RWPE2 (cell line): ENCODE measurements around the gene POU4F3.

Source experiments
- ATAC-seq: fragments of 200-7000 bp; cut with Tn5 transposase; 3 replicates; pipeline ENCODE4 v1.9.1; 2021; ENCODE audit warnings: low read depth
- DNase-seq: peaks from one replicate; pipeline ENCODE4 v3.0.0-alpha.2; 2020; ENCODE audit warnings: low spot score
- H3K27ac ChIP-seq: fragments of 450-650 bp; 2 replicates; pipeline ENCODE4 v1.5.1; 2017; ENCODE audit warnings: mild to moderate bottlenecking; ENCODE audit not compliant: poor library complexity, severe bottlenecking
- H3K27me3 ChIP-seq: fragments of 250-450 bp; sonication (Bioruptor Pico); 2 replicates; pipeline ENCODE4 v1.5.1; 2021; ENCODE audit warnings: mild to moderate bottlenecking, moderate library complexity; ENCODE audit not compliant: insufficient read depth, poor library complexity, severe bottlenecking
- H3K36me3 ChIP-seq: fragments of 250-450 bp; sonication (Bioruptor Pico); 2 replicates; pipeline ENCODE4 v1.5.1; 2020; ENCODE audit warnings: low read depth, mild to moderate bottlenecking, moderate library complexity
- H3K4me1 ChIP-seq: fragments of 250-450 bp; sonication (Bioruptor Pico); 2 replicates; pipeline ENCODE4 v1.5.1; 2021; ENCODE audit warnings: mild to moderate bottlenecking, moderate library complexity; ENCODE audit not compliant: insufficient read depth, poor library complexity, severe bottlenecking
- H3K4me3 ChIP-seq: fragments of 250-450 bp; sonication (Bioruptor Pico); 2 replicates; pipeline ENCODE4 v1.5.1; 2021; ENCODE audit warnings: mild to moderate bottlenecking, moderate library complexity; ENCODE audit not compliant: severe bottlenecking
- H3K9me3 ChIP-seq: fragments of 250-450 bp; sonication (Bioruptor Pico); 2 replicates; pipeline ENCODE4 v1.5.1; 2021; ENCODE audit warnings: mild to moderate bottlenecking, moderate library complexity; ENCODE audit not compliant: severe bottlenecking
- TF ChIP-seq, protein P1 (sequence below): fragments of 450-650 bp; IDR thresholded peaks from one replicate; pipeline ENCODE4 v1.5.1; 2017; ENCODE audit warnings: mild to moderate bottlenecking, moderate library complexity; ENCODE audit not compliant: poor library complexity, severe bottlenecking

Gene POU4F3

DNA sequence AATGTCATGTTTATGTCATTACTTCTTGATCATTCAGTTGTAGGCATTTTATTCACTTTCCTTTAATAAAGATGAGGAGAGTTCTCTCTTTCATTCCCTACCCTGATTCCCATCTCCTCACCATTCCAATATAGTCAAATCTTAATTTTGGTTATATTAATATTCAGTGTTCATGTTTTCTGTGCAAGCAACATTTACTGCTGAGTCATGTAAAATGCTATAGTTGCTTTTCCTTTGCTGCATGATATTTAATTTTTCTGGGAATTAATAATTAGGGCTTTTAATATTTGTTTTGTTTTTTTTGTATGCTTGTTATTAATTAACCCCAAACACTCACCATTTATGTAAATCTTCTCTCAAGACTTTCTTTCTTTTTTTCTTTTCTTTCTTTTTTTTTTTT, 18.5 kb downstream of the POU4F3 start:
- Histone ChIP-seq H3K9me3 (no peaks in the 10 kb centered on the region), H3K27ac (no peak overlapping the region), H3K4me3 (no peak overlapping the region), H3K36me3 (no peaks in the 10 kb centered on the region), H3K27me3 (peaks cover under 1% of the 10 kb centered on the region), H3K4me1 (no peaks in the 10 kb centered on the region)
- ATAC-seq (no peak), DNase-seq (no peak)
- TF ChIP-seq, protein P1, sequence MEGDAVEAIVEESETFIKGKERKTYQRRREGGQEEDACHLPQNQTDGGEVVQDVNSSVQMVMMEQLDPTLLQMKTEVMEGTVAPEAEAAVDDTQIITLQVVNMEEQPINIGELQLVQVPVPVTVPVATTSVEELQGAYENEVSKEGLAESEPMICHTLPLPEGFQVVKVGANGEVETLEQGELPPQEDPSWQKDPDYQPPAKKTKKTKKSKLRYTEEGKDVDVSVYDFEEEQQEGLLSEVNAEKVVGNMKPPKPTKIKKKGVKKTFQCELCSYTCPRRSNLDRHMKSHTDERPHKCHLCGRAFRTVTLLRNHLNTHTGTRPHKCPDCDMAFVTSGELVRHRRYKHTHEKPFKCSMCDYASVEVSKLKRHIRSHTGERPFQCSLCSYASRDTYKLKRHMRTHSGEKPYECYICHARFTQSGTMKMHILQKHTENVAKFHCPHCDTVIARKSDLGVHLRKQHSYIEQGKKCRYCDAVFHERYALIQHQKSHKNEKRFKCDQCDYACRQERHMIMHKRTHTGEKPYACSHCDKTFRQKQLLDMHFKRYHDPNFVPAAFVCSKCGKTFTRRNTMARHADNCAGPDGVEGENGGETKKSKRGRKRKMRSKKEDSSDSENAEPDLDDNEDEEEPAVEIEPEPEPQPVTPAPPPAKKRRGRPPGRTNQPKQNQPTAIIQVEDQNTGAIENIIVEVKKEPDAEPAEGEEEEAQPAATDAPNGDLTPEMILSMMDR = no peak

DNA sequence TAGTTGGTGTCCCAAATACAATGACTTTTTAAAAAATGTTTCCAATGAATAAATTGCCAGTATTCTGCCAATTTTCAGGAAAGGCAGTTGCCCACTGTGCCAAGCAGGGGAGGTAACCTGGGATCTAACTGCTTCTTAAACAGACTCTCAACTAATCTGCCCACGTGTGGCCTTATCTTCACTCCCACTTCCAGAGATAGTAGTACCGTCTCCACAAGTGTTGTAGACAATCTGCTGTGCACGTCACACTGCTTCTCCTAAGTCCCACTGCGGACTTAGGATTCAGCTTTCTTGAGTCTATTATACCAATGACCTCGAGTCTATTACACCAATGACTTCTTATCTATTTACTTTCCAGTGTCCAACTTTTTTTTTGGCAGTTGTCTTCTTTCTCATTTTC, 21.2 kb downstream of the POU4F3 start:
- ATAC-seq = no peak

DNA sequence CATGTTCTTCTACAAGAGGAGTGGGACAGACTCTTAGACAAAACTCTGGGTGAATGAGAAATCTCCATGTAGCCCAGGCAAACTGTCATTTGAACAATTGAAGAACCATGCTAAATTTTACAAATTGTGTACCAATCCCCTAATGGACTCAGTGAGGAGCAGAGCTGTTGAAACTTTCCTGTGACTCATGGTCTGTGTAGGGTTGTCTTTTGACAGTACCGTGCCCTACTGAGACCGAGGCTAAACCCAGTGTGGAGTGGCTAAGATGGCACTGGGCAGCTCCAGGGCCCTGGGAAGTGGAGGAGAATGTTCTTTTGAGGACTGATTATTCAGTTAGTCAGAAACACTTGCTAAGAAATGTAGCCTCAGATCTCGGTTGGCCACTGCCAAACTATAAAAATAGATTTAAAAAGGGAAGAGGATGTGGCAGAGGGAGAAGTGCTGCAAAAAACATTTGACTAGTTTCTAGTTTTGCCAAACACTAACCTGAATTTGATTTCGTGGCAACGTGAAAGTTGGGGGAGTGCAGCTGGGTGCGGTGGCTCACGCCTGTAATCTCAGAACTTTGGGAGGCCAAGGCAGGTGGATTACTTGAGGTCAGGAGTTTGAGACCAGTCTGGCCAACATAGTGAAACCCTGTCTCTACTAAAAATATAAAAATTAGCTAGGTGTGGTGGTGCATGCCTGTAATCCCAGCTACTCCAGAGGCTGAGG, 24.7 kb downstream of the POU4F3 start:
- H3K36me3 ChIP-seq = no peaks in the 10 kb centered on the region
- no peaks in the 10 kb centered on the region for H3K9me3 ChIP-seq
- no peak overlapping the region for H3K4me3 ChIP-seq
- H3K27ac ChIP-seq = no peak overlapping the region
- TF ChIP-seq, protein P1 = no peak
- ATAC-seq (peak; percentile 65; the same call in 2 of the 3 replicates), DNase-seq (no peak)
- no peaks in the 10 kb centered on the region for H3K4me1 ChIP-seq
- peaks cover 10% of the 10 kb centered on the region for H3K27me3 ChIP-seq

More for the DNA sequence above, 21.2 kb downstream of the POU4F3 start:
- Histone ChIP-seq H3K9me3 (no peaks in the 10 kb centered on the region), H3K4me3 (no peak overlapping the region), H3K27me3 (peaks cover 10% of the 10 kb centered on the region), H3K36me3 (no peaks in the 10 kb centered on the region), H3K4me1 (no peaks in the 10 kb centered on the region), H3K27ac (no peak overlapping the region)
- TF ChIP-seq, protein P1 = no peak
- DNase-seq = no peak

DNA sequence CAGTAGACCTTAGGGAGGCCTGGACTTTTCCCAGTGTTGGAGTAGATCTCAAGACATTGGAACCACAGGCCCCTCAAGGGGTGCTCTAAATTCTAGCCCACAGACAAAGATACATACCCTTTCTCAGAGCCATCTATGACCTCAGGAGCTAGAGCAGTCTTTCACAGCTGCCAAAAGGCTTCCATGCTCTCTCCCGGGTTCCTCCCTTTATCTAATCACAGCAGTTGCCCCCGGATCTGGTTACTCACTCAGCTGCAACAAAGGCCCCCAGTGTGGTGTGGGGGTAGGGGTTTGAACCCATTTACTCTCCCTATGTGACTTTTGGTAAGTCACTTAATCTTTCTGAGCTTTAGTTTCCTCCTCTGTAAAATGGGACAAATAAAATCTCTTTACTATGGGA, 27.0 kb downstream of the POU4F3 start:
- H3K4me1 ChIP-seq = no peaks in the 10 kb centered on the region
- H3K4me3 ChIP-seq = no peak overlapping the region
- peaks cover 16% of the 10 kb centered on the region for H3K27me3 ChIP-seq
- ATAC-seq (no peak), DNase-seq (no peak)
- H3K9me3 ChIP-seq = no peaks in the 10 kb centered on the region
- TF ChIP-seq, protein P1 = no peak
- H3K36me3 ChIP-seq = no peaks in the 10 kb centered on the region
- no peak overlapping the region for H3K27ac ChIP-seq

DNA sequence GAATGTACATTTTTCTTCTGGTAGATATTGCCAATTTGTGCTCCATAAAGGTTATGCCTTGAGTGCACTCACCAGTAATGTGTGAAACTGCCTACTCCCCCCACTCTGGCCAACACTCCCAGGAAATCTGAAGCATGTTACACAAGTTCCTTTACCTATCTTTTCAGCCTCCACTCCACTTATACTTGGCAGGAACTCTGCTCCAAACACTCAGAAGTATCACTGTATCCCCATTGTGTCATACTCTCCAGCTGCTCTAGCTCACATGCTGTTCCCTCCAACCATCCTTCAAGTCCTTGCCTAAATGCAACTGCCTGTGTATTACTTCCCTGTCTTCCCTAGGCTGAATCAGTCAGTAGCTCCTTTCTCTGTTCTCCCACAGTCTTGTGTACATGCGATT, 28.3 kb downstream of the POU4F3 start:
- DNase-seq (no peak), ATAC-seq (peak; percentile 33; the same call in 1 of the 3 replicates)
- Histone ChIP-seq H3K27ac (no peak overlapping the region), H3K9me3 (no peaks in the 10 kb centered on the region), H3K36me3 (no peaks in the 10 kb centered on the region), H3K4me3 (no peak overlapping the region), H3K27me3 (peaks cover 16% of the 10 kb centered on the region), H3K4me1 (no peaks in the 10 kb centered on the region)
- TF ChIP-seq, protein P1 = no peak
